ENCODE data around the gene MYO3A.

- TF ChIP-seq, protein P1, sequence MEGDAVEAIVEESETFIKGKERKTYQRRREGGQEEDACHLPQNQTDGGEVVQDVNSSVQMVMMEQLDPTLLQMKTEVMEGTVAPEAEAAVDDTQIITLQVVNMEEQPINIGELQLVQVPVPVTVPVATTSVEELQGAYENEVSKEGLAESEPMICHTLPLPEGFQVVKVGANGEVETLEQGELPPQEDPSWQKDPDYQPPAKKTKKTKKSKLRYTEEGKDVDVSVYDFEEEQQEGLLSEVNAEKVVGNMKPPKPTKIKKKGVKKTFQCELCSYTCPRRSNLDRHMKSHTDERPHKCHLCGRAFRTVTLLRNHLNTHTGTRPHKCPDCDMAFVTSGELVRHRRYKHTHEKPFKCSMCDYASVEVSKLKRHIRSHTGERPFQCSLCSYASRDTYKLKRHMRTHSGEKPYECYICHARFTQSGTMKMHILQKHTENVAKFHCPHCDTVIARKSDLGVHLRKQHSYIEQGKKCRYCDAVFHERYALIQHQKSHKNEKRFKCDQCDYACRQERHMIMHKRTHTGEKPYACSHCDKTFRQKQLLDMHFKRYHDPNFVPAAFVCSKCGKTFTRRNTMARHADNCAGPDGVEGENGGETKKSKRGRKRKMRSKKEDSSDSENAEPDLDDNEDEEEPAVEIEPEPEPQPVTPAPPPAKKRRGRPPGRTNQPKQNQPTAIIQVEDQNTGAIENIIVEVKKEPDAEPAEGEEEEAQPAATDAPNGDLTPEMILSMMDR (IDR thresholded peaks at IDR 0.05; ENCODE audit: low read depth, low read length, missing input control), result no peak
- TF ChIP-seq JUND (IDR thresholded peaks at IDR 0.05) (no peak), SP1 (IDR thresholded peaks at IDR 0.05) (no peak), RXRA (IDR thresholded peaks at IDR 0.05) (no peak), TAF1 (conservative IDR thresholded peaks at IDR 0.05) (no peak), ZBTB33 (IDR thresholded peaks at IDR 0.05) (no peak)
- TF ChIP-seq, protein P2, sequence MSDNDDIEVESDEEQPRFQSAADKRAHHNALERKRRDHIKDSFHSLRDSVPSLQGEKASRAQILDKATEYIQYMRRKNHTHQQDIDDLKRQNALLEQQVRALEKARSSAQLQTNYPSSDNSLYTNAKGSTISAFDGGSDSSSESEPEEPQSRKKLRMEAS (IDR thresholded peaks at IDR 0.05), result no peak
- TF ChIP-seq, protein P3, sequence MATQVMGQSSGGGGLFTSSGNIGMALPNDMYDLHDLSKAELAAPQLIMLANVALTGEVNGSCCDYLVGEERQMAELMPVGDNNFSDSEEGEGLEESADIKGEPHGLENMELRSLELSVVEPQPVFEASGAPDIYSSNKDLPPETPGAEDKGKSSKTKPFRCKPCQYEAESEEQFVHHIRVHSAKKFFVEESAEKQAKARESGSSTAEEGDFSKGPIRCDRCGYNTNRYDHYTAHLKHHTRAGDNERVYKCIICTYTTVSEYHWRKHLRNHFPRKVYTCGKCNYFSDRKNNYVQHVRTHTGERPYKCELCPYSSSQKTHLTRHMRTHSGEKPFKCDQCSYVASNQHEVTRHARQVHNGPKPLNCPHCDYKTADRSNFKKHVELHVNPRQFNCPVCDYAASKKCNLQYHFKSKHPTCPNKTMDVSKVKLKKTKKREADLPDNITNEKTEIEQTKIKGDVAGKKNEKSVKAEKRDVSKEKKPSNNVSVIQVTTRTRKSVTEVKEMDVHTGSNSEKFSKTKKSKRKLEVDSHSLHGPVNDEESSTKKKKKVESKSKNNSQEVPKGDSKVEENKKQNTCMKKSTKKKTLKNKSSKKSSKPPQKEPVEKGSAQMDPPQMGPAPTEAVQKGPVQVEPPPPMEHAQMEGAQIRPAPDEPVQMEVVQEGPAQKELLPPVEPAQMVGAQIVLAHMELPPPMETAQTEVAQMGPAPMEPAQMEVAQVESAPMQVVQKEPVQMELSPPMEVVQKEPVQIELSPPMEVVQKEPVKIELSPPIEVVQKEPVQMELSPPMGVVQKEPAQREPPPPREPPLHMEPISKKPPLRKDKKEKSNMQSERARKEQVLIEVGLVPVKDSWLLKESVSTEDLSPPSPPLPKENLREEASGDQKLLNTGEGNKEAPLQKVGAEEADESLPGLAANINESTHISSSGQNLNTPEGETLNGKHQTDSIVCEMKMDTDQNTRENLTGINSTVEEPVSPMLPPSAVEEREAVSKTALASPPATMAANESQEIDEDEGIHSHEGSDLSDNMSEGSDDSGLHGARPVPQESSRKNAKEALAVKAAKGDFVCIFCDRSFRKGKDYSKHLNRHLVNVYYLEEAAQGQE (IDR thresholded peaks at IDR 0.05), result no peak
These were observed 55.9 kb downstream of the MYO3A start for GRCh38 chr10:25989951-25990350.

All from liver (tissue), 3 donors.